Activated naive CD4-positive, alpha-beta T cell treated with anti-CD3 and anti-CD28 coated beads, Interleukin-2, amount 10 ng/mL, durations not matched to agents 7 days and 5 days (primary cell): Measurements from ENCODE around the gene TCIRG1.

Source experiments
- CTCF ChIA-PET: fragments of 350-600 bp; sonication (Branson Sonifier 250); formaldehyde crosslinking; loops from one replicate; lab custom pipeline; 2021; ENCODE audit warnings: antibody characterized with exemption; lab: Charles Lee
- DNase-seq: peaks from one replicate; pipeline ENCODE4 v3.0.0-alpha.2; 2020
- H3K27ac Mint-ChIP-seq: one replicate; pipeline ENCODE4 v1.8.0; 2021; ENCODE audit warnings: mild to moderate bottlenecking, moderate library complexity, mixed read lengths
- H3K27me3 Mint-ChIP-seq: one replicate; pipeline ENCODE4 v1.8.0; 2021; ENCODE audit warnings: mild to moderate bottlenecking, mixed read lengths
- H3K36me3 Mint-ChIP-seq: one replicate; pipeline ENCODE4 v1.8.0; 2021; ENCODE audit warnings: mixed read lengths
- H3K4me1 Mint-ChIP-seq: one replicate; pipeline ENCODE4 v1.8.0; 2021; ENCODE audit warnings: mixed read lengths
- H3K4me3 Mint-ChIP-seq: one replicate; pipeline ENCODE4 v1.8.0; 2021; ENCODE audit warnings: mild to moderate bottlenecking, moderate library complexity, mixed read lengths
- H3K9me3 Mint-ChIP-seq: one replicate; pipeline ENCODE4 v1.8.0; 2021; ENCODE audit warnings: mixed read lengths

The TCIRG1 gene

DNA sequence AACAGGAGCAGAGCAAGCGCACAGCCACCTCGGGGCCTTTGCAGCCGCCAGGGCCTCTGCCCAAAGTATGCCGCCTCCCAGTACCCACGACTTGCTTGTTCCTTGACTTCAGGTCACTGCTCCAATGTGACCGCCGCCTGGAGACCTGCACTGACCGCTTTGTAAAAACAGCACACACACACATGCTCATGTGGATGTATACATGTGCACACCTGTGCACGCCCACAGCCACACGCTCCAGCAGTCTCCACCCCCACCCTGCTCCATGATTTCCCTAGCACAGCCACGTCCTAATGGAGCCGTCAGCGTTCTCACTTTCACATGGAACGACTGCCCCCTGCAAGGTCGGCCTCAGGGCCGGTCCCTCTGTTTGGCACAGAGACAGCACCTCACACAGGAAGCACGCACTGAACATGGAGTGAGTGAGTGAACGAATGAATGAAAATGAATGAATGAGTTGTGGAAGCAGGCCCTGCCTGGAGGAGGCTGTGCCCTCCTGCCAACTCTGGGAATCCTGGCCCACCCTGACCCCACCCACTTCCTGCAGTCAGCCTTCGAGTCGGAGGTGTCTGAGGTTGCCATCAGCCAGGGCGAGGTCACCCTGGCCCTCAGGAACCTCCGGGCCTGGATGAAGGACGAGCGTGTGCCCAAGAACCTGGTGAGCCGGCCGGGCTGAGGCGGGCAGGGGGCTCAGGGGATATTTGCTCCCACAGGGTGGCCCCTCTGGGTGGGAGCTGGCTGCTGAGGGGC, 20.7 kb upstream of the TCIRG1 start:
- CTCF ChIA-PET, result no interaction called here
- no peak overlapping the region for H3K27ac Mint-ChIP-seq
- no peak overlapping the region for H3K4me3 Mint-ChIP-seq
- no peak for DNase-seq
- H3K36me3 Mint-ChIP-seq, result no peaks in the 10 kb centered on the region
- no peaks in the 10 kb centered on the region for H3K4me1 Mint-ChIP-seq
- peaks cover 4% of the 10 kb centered on the region for H3K27me3 Mint-ChIP-seq
- no peaks in the 10 kb centered on the region for H3K9me3 Mint-ChIP-seq

DNA sequence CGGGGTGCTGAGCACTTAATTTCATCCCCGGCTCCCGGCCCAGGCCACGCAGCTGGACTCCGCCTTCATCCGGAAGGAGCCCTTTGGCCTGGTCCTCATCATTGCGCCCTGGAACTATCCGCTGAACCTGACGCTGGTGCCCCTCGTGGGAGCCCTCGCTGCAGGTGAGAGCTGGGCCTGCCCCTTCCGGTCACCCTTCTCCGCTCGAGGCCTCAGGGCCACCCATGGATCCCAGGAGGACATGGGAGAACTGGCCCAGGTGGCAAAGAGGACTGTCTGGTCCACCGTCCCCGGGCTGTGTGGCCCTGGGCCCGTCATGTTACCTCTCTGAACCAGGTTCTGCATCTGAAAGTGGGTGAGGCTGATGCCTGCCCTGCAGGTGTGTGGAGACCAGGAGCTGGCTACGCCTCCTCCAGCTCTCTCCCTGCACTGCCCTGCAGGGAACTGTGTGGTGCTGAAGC, 20.1 kb upstream of the TCIRG1 start:
- CTCF ChIA-PET, result no interaction called here
- DNase-seq, result no peak
- peaks cover 4% of the 10 kb centered on the region for H3K27me3 Mint-ChIP-seq
- H3K27ac Mint-ChIP-seq, result no peak overlapping the region
- no peaks in the 10 kb centered on the region for H3K4me1 Mint-ChIP-seq
- H3K36me3 Mint-ChIP-seq, result no peaks in the 10 kb centered on the region
- no peaks in the 10 kb centered on the region for H3K9me3 Mint-ChIP-seq
- H3K4me3 Mint-ChIP-seq, result no peak overlapping the region

DNA sequence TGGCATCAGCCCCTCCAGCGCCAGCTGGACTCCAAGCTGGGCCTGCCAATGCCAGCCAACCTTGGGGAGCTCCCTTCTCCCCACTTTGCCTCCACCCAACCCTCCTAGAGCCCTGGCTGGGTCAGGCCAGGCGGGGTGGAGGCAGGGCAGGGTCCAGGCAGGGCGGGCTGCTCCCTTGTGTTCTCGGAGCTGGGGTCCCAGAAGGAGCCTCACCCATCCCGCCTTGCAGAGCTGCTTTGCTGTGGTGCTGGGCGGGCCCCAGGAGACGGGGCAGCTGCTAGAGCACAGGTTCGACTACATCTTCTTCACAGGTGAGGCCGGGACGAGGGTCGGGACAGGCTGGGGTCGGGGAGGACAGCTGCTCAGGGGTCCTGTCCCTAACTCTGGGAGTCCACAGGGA, 19.3 kb upstream of the TCIRG1 start:
- no peak for DNase-seq
- H3K27me3 Mint-ChIP-seq, result peaks cover 4% of the 10 kb centered on the region
- H3K36me3 Mint-ChIP-seq, result no peaks in the 10 kb centered on the region
- CTCF ChIA-PET, result no interaction called here
- no peak overlapping the region for H3K4me3 Mint-ChIP-seq
- H3K27ac Mint-ChIP-seq, result no peak overlapping the region
- H3K4me1 Mint-ChIP-seq, result no peaks in the 10 kb centered on the region
- no peaks in the 10 kb centered on the region for H3K9me3 Mint-ChIP-seq

DNA sequence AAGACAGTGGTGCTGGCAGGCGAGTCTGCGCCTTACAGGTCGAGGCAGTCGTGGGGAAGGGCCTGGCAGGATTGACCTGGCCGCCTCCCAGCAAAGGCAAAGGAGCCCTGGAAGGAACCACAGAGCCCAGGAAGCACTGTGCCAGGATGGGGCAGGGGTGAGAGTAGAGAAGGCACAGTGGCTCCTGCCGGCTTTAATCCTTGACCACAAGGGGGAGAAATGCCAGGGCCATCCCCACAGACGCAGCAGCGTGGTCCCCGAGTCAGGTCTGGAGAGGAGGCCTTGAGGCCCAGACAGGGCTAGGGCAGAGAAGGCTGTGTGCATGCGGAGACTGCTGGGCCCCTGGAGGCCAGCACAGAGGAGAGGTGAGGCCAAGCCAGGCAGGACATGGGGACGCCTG, 18.2 kb upstream of the TCIRG1 start:
- Mint-ChIP-seq H3K36me3 (no peaks in the 10 kb centered on the region), H3K4me3 (no peak overlapping the region), H3K4me1 (no peaks in the 10 kb centered on the region), H3K27me3 (peaks cover 4% of the 10 kb centered on the region), H3K27ac (no peak overlapping the region), H3K9me3 (no peaks in the 10 kb centered on the region)
- DNase-seq, result no peak
- CTCF ChIA-PET, result no interaction called here

DNA sequence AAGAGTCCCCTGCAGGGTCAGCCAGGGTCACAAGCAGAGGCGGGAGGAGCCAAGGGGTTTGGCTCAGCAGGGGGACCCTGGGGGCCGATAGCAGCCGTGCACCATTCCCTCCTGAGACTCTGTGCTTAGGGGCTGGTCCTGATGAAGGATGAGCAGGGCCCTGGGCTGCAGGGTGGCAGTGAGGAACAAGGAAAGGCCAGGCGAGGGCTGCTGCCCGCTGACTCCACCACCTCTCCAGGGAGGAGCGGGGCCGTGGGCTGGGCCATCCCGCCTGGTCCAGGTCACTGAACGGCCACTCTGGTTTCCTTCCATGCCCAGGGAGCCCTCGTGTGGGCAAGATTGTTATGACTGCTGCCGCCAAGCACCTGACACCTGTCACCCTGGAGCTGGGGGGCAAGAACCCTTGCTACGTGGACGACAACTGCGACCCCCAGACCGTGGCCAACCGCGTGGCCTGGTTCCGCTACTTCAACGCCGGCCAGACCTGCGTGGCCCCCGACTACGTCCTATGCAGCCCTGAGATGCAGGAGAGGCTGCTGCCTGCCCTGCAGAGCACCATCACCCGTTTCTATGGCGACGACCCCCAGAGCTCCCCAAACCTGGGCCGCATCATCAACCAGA, 17.5 kb upstream of the TCIRG1 start:
- H3K36me3 Mint-ChIP-seq, result no peaks in the 10 kb centered on the region
- no peak overlapping the region for H3K27ac Mint-ChIP-seq
- H3K27me3 Mint-ChIP-seq, result peaks cover 4% of the 10 kb centered on the region
- no peaks in the 10 kb centered on the region for H3K4me1 Mint-ChIP-seq
- no peak for DNase-seq
- CTCF ChIA-PET, result no interaction called here
- H3K9me3 Mint-ChIP-seq, result no peaks in the 10 kb centered on the region
- H3K4me3 Mint-ChIP-seq, result no peak overlapping the region

DNA sequence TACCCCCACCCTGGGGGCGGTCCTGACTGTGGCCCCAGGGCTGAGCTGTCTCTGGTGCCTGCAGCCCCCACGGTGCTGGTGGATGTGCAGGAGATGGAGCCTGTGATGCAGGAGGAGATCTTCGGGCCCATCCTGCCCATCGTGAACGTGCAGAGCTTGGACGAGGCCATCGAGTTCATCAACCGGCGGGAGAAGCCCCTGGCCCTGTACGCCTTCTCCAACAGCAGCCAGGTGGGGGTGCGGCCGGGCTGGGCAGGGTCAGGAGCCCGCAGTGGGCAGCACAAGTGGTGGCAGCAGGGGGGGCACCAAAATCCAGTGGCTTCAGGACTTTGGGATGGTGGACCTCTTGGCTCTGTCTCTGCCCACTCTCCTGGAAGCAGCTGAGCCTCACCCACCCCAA, 16.3 kb upstream of the TCIRG1 start:
- Mint-ChIP-seq H3K4me1 (no peaks in the 10 kb centered on the region), H3K27ac (no peak overlapping the region), H3K4me3 (no peak overlapping the region), H3K36me3 (no peaks in the 10 kb centered on the region), H3K9me3 (no peaks in the 10 kb centered on the region), H3K27me3 (peaks cover 4% of the 10 kb centered on the region)
- DNase-seq, result no peak
- CTCF ChIA-PET, result no interaction called here

DNA sequence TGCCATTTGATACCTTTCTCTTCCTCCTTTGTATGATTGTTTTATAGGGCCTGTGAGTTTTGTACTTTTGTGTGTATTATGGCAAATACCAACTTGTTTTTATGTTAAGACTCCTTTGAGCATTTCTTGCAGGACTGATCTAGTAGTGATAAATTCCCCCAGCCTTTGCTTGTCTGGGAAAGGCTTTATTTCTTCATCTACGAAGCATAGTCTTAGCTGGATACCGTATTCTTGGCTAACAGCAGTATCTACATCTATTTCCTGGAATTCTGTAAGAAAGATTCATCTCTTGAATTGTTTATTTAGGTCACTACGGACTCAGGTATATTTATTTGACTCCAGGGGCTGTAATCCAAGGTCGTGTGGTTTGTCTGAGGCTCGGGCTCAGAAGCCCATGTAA, 14.3 kb upstream of the TCIRG1 start:
- no peaks in the 10 kb centered on the region for H3K9me3 Mint-ChIP-seq
- peaks cover 7% of the 10 kb centered on the region for H3K4me1 Mint-ChIP-seq
- DNase-seq, result no peak
- no peaks in the 10 kb centered on the region for H3K36me3 Mint-ChIP-seq
- no peak overlapping the region for H3K4me3 Mint-ChIP-seq
- H3K27ac Mint-ChIP-seq, result no peak overlapping the region
- H3K27me3 Mint-ChIP-seq, result peaks cover 4% of the 10 kb centered on the region
- CTCF ChIA-PET, result no interaction called here

DNA sequence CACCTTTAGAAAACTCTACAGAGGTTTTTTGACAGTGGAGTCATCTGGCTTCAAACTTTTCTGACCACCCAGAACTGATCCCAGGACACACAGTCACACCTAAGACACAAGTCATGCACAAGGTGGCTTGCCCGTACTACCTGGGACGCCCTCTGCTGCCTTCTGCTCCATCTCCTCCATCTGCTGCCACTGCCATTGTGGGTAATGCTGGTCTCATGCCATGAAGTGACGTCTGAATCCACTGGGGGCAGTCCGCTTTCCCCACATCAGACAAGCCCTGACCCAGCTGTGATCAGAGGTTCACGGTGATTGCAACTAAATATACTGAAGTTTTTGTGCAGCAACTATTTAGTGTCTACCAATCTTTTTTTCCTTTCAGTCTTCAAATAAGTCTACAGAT, 13.8 kb upstream of the TCIRG1 start:
- H3K27me3 Mint-ChIP-seq, result no peaks in the 10 kb centered on the region
- no peaks in the 10 kb centered on the region for H3K36me3 Mint-ChIP-seq
- CTCF ChIA-PET, result interaction anchor here (1.0 kb wide), 1 partner anchor 31 kb away, joined by 3 read pairs; no protein-coding TSS in a partner anchor
- DNase-seq, result no peak
- no peaks in the 10 kb centered on the region for H3K9me3 Mint-ChIP-seq
- peaks cover 10% of the 10 kb centered on the region for H3K4me1 Mint-ChIP-seq
- H3K27ac Mint-ChIP-seq, result no peak overlapping the region
- H3K4me3 Mint-ChIP-seq, result no peak overlapping the region

DNA sequence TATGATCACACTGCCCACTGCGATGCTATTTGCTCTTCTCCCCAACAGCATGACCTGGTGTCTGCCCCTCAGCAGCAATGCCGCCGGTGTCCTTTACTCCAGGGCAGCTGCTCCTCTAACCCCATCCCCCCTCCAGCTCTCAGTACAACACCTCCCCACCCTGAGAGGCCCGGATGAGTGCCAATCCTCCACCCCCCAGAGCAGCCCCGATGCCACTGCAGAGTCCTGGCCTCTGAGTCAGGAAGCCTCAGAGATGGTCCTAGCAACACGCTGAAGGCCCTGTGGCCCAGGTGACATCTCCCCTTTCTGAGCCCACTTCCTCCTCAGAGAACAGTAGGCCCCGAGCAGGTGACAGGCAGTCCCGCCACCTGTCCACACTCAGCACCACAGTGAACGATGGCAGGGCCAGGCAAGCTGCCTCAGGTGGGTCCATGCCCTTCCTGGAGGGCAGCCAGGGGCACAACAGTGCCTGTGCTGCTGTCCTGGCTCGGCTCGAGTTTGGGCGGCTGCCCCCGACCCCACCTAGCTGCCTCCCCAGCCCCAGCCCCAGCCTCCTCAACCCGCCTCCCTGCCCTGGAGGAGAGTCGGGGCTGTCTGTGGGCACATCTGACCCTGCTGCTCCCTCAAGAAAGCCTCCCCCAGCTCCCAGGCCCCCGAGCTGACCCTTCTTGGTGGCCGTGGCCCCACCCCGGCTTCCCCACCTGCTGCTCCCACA, 12.3 kb upstream of the TCIRG1 start:
- no peak overlapping the region for H3K27ac Mint-ChIP-seq
- H3K9me3 Mint-ChIP-seq, result no peaks in the 10 kb centered on the region
- DNase-seq, result no peak
- CTCF ChIA-PET, result no interaction called here
- peaks cover under 1% of the 10 kb centered on the region for H3K36me3 Mint-ChIP-seq
- H3K4me3 Mint-ChIP-seq, result no peak overlapping the region
- peaks cover 19% of the 10 kb centered on the region for H3K4me1 Mint-ChIP-seq
- no peaks in the 10 kb centered on the region for H3K27me3 Mint-ChIP-seq

DNA sequence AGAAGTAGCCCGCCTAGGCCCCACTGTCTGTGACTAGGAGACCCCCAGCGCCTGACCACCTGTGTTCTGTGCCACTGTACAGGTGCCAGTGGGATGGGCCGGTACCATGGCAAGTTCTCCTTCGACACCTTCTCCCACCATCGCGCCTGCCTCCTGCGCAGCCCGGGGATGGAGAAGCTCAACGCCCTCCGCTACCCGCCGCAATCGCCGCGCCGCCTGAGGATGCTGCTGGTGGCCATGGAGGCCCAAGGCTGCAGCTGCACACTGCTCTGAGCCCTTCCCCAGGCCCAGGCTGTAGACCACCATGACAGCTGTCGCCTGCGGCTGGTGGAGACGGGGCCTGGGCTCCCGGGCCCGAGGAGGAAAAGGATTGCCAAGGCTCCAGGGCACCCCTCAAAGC, 11.2 kb upstream of the TCIRG1 start:
- H3K4me1 Mint-ChIP-seq, result peaks cover 23% of the 10 kb centered on the region
- no peaks in the 10 kb centered on the region for H3K9me3 Mint-ChIP-seq
- H3K4me3 Mint-ChIP-seq, result no peak overlapping the region
- no peak for DNase-seq
- no peaks in the 10 kb centered on the region for H3K27me3 Mint-ChIP-seq
- CTCF ChIA-PET, result no interaction called here
- H3K36me3 Mint-ChIP-seq, result peaks cover 3% of the 10 kb centered on the region
- no peak overlapping the region for H3K27ac Mint-ChIP-seq

DNA sequence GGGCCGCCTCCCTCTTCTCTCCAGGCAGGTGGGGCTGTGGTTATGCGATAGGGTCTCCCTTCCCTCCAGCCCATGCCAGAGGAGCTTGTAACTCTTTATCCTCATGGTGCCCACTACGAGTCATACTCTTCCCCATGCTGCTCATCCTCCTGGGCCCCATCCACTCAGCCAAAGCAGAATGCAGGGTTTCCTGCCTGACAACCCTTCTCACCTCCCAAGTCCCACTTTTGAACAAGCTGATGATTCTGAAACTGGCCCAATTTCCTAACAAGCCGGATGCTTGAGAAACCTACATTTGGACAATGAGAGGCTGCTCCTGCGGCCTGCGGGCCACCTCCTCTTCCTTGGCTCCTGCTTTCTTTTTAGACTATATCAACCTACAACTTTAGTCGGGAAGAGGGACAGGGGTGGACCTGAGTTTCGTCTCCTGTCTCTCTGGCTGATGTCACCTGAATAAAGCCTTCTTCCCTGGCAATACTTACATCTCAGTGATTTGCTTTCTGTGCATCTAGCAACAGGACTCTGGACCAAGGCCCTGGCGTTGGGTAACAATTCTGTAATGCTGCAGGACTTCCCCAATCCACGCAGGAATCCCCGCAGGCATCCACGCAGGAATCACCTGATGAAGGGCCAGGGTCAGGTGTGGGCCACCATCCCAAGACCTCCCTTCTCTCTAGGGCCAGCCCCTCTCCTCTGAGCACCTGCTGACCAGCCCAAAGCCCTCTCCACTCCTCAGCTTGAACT, 9.9 kb upstream of the TCIRG1 start:
- Mint-ChIP-seq H3K4me3 (peak overlapping the region; percentile 50), H3K27me3 (no peaks in the 10 kb centered on the region), H3K27ac (no peak overlapping the region), H3K9me3 (no peaks in the 10 kb centered on the region), H3K4me1 (peaks cover 23% of the 10 kb centered on the region), H3K36me3 (peaks cover 6% of the 10 kb centered on the region)
- CTCF ChIA-PET, result no interaction called here
- no peak for DNase-seq

DNA sequence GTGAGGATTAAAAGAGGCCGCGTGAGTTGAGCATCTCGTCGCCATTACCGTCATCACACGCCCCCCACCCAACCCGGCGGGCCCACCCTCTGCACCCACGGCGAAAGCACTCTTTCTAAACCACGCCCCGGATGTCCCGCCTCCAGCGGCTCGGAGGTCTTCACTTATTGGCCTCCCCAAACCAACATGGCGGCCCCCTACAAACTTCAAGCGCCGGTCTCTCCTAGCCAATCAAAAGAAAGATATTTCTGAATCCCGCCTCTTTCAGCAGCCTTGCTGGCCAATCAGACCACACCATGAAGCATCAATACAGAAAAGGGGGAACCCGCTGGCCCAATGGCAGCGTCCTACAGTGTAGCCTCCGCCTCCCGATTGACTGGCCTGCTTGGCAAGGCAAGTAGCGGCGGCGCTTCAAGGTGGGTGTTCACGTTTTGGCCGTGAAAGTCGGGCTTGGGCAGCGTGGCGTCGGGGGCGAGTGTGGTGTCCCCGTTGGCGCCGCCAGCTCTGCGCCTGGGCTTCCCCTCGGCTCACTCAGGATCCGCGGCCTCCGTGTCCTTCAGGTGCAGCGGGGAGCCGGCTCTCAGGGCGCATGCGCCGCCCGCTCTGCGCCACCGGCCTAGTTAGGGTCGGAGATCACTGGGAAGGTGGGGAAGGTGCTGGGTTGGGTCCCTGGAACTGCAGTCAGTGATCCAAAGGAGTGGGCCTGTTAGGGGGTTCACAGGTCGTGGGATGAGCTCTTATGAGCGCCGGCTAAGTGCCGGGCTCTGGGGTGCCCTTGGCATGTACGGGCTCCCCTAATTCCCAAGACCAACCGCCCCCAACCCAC, 8.3 kb upstream of the TCIRG1 start, which contains the start of gene NDUFS8:
NDUFS8 (plus strand) TSS at position 364 of the 826 bp plus-strand sequence. CDS start 1,471 bp downstream, outside the sequence.
- peak; percentile 99 for DNase-seq
- Mint-ChIP-seq H3K4me3 (peak within 1 kb of the TSS; percentile 82), H3K27me3 (no peaks in the 10 kb centered on the region), H3K4me1 (peaks cover 27% of the 10 kb centered on the region), H3K36me3 (peaks cover 9% of the 10 kb centered on the region), H3K27ac (peak within 1 kb of the TSS; percentile 88), H3K9me3 (no peaks in the 10 kb centered on the region)
- CTCF ChIA-PET, result interaction anchor here (1.8 kb wide), 1 partner anchor 21 kb away, joined by 4 read pairs; no protein-coding TSS in a partner anchor

DNA sequence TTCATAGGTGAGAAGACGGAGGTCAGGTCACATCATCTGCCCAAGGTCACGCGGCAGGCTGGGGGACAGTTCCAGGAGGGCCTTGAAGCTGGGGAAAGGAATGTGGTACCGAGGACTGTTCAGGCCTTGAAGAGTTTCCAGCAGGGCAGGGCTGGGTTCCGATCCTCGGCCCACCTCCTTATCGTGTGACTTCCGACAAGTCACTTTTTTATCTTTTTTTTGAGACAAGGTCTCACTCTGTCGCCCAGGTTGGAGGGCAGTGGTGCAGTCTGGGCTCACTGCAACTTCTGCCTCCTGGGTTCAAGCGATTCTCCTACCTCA, 7.7 kb upstream of the TCIRG1 start:
- peak overlapping the region; percentile 88 for H3K27ac Mint-ChIP-seq
- H3K9me3 Mint-ChIP-seq, result no peaks in the 10 kb centered on the region
- H3K36me3 Mint-ChIP-seq, result peaks cover 9% of the 10 kb centered on the region
- no peak for DNase-seq
- no peaks in the 10 kb centered on the region for H3K27me3 Mint-ChIP-seq
- CTCF ChIA-PET, result interaction anchor here (1.8 kb wide), 1 partner anchor 22 kb away, joined by 4 read pairs; no protein-coding TSS in a partner anchor
- peak overlapping the region; percentile 82 for H3K4me3 Mint-ChIP-seq
- H3K4me1 Mint-ChIP-seq, result peaks cover 32% of the 10 kb centered on the region
